BLaER1 (cell line): ENCODE results near the gene SPOCK3.
A peak's percentile ranks its signal among the peaks of the same experiment; 100 is the strongest.

Experiments used
- H3K27ac ChIP-seq: shearing (Covaris generic); formaldehyde crosslinking; 2 replicates; pipeline ENCODE4 v1.8.1; 2022
- H3K27me3 ChIP-seq: shearing (Covaris generic); formaldehyde crosslinking; 2 replicates; pipeline ENCODE4 v1.8.1; 2022
- H3K36me3 ChIP-seq: shearing (Covaris generic); formaldehyde crosslinking; 2 replicates; pipeline ENCODE4 v1.8.1; 2022
- H3K4me1 ChIP-seq: shearing (Covaris generic); formaldehyde crosslinking; 2 replicates; pipeline ENCODE4 v1.8.1; 2022
- H3K4me2 ChIP-seq: shearing (Covaris generic); formaldehyde crosslinking; 2 replicates; pipeline ENCODE4 v1.8.1; 2022
- H3K4me3 ChIP-seq: shearing (Covaris generic); formaldehyde crosslinking; 2 replicates; pipeline ENCODE4 v1.8.1; 2022
- H3K9ac ChIP-seq: shearing (Covaris generic); formaldehyde crosslinking; 2 replicates; pipeline ENCODE4 v1.8.1; 2022
- H3K9me3 ChIP-seq: shearing (Covaris generic); formaldehyde crosslinking; 2 replicates; pipeline ENCODE4 v1.8.1; 2022
- H4K20me1 ChIP-seq: shearing (Covaris generic); formaldehyde crosslinking; 2 replicates; pipeline ENCODE4 v1.8.1; 2022
- Cebpa-rat ChIP-seq: shearing (Covaris generic); IDR thresholded peaks from 2 replicates; pipeline ENCODE4 v1.8.1; 2022

The SPOCK3 gene

DNA sequence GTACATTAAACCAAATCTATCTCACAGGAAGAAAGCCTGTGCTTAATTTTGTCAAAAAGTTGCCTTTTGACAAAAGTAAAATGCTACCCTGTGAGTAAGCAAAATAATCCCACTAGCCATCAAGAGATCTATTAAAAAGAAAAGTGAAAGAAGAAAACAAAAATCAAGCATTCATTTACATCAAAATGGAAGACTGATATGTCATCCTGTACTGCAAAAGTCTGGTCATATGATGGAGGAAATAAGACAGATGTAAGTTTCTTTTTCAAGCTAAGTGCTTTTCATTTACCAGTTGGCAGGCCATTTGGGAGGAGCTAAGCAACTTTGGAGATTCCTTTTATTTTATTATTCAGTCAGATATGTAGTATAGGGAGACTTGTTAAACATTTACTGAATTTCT, 387.4 kb downstream of the SPOCK3 start:
- TF ChIP-seq Cebpa-rat: no peak
- Histone ChIP-seq H3K9ac (no peak overlapping the region), H3K27me3 (no peaks in the 10 kb centered on the region), H3K36me3 (no peaks in the 10 kb centered on the region), H4K20me1 (no peaks in the 10 kb centered on the region), H3K4me3 (no peak overlapping the region), H3K4me1 (no peaks in the 10 kb centered on the region), H3K9me3 (peaks cover 16% of the 10 kb centered on the region), H3K4me2 (no peak overlapping the region), H3K27ac (no peak overlapping the region)

DNA sequence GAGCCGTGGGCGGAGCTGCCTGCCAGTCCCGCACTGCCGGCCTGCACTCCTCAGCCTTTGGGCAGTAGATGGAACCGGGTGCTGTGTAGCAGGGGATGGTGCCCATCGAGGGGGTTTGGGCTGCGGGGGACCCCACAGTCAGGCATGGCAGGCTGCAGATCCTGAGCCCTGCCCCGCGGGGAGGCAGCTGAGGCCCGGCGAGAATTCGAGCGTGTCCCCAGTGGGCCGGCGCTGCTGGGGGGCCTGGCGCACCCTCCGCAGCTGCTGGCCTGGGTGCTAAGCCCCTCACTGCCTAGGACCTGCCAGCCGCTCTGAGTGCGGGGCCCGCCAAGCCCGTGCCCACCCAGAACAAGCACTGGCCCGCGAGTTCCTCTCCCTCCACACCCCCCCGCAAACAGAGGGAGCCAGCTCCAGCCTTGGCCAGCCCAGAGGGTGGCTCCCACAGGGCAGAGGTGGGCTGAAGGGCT, 391.5 kb downstream of the SPOCK3 start:
- H3K27me3 ChIP-seq: no peaks in the 10 kb centered on the region
- H3K4me2 ChIP-seq: no peak overlapping the region
- no peak for TF ChIP-seq Cebpa-rat
- H3K36me3 ChIP-seq: no peaks in the 10 kb centered on the region
- H3K27ac ChIP-seq: no peak overlapping the region
- peaks cover 20% of the 10 kb centered on the region for H3K4me1 ChIP-seq
- H3K9me3 ChIP-seq: peaks cover 22% of the 10 kb centered on the region
- no peak overlapping the region for H3K9ac ChIP-seq
- H3K4me3 ChIP-seq: no peak overlapping the region
- no peaks in the 10 kb centered on the region for H4K20me1 ChIP-seq

DNA sequence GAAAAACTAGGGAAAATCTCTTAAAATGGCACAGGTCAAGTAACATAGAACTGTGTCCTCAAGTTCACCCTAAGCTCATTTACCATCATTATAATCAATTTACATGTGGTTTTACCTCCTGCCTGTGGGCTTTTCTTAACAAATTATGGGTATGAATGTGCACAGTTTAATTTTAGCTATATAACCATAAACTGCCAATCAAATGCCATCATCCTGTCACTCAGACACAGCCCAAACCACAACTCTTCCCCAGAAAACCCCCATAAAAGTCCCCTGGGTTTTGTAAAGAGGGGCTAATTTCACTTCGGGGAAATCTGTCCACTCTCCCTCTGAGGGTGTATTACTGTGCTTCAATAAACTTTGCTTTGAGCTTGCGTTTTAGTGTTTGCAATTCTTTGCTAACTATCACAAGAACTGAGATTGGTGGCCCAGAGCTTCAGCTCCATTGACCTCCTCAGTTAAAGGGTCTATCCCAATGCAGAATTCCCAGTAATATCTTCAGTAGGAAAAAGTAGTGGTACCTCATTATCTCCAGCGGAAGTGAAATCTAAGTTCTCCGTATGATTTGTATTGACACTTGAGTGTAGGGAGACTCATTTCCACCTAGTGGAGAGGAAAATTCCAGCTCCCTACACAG, 394.6 kb downstream of the SPOCK3 start:
- peaks cover 24% of the 10 kb centered on the region for H3K9me3 ChIP-seq
- H3K27ac ChIP-seq: no peak overlapping the region
- no peak for TF ChIP-seq Cebpa-rat
- peak overlapping the region; percentile 72 for H3K4me2 ChIP-seq
- no peak overlapping the region for H3K9ac ChIP-seq
- H3K36me3 ChIP-seq: no peaks in the 10 kb centered on the region
- H3K27me3 ChIP-seq: no peaks in the 10 kb centered on the region
- no peaks in the 10 kb centered on the region for H4K20me1 ChIP-seq
- no peak overlapping the region for H3K4me3 ChIP-seq
- H3K4me1 ChIP-seq: peaks cover 20% of the 10 kb centered on the region

DNA sequence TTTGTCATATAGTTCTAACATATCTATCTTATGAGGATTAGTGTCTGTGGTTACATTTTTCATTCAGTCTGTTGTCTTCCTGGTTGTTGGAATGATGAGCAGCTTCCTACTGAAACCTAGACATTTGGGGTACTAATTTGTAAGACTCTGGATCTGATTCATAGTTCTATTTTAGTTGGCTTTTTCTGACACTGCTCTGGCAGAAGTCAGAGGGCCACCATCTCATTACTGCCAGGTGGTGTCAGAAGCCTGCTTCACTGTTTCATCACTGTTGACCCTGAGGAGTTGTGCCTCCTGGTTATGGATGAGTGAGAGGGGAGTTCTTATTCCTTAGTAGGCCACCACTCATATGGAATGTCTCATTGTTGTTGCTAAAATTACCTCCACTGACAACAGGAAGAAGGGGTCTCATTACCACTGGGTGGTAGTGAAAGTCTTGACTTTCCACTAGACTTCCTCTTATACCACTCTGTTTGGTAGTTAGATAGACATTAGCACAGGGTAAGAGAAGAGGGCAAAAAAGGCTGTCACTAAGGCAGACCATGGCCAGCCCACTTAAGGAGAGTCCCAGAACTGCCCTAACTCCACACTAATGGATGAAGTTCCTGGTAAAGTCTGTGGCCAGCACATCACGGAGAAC, 395.2 kb downstream of the SPOCK3 start:
- H3K4me3 ChIP-seq: no peak overlapping the region
- peaks cover 24% of the 10 kb centered on the region for H3K9me3 ChIP-seq
- H3K36me3 ChIP-seq: no peaks in the 10 kb centered on the region
- H3K27ac ChIP-seq: no peak overlapping the region
- TF ChIP-seq Cebpa-rat: no peak
- H3K9ac ChIP-seq: no peak overlapping the region
- peak overlapping the region; percentile 72 for H3K4me2 ChIP-seq
- H3K4me1 ChIP-seq: peaks cover 20% of the 10 kb centered on the region
- H3K27me3 ChIP-seq: no peaks in the 10 kb centered on the region
- H4K20me1 ChIP-seq: no peaks in the 10 kb centered on the region

DNA sequence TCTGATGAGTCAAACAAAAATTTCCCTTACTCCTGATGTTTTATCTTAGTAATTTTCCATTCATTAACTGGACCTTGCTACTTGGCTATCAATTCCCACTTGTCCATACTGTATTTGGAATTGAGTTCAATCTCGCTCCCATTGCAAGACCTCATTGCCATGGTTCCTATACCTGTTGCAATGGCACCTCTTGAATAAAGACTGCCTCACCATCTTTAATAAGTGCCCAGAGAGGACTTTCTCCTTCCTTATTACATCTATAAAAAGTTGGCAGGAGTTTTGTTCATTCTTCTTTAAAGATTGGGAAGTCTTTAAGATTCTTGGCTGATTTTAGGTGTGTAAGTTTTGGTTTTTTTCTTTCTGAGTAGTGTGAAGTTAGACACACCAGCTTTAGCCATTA, 397.4 kb downstream of the SPOCK3 start:
- peaks cover 7% of the 10 kb centered on the region; the same call in 1 of the 2 replicates for H3K9me3 ChIP-seq
- H3K4me3 ChIP-seq: no peak overlapping the region
- peaks cover 20% of the 10 kb centered on the region for H3K4me1 ChIP-seq
- no peak overlapping the region for H3K9ac ChIP-seq
- H3K36me3 ChIP-seq: no peaks in the 10 kb centered on the region
- no peak overlapping the region for H3K4me2 ChIP-seq
- no peaks in the 10 kb centered on the region for H3K27me3 ChIP-seq
- no peaks in the 10 kb centered on the region for H4K20me1 ChIP-seq
- H3K27ac ChIP-seq: no peak overlapping the region
- TF ChIP-seq Cebpa-rat: no peak

DNA sequence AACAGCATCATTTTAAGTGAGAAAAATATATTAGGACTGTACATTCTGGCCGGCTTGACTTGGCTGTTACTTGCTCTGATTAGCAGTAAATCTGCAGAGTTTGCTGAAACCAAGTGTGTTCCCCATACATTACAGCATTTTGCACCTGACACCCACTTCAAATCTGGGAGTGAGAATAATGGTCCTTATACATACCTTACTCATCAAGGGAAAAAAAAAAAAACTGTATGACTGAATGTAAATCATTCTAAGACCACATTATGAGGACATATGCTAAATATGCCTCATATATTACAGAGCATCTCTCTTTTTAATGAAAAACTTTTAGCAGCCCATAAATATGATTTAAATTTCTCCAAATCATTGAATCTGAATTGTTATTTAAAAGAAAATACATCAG, 406.7 kb downstream of the SPOCK3 start:
- TF ChIP-seq Cebpa-rat: no peak
- Histone ChIP-seq H3K4me3 (no peak overlapping the region), H3K9me3 (no peaks in the 10 kb centered on the region), H3K36me3 (no peaks in the 10 kb centered on the region), H3K27ac (no peak overlapping the region), H3K27me3 (no peaks in the 10 kb centered on the region), H3K4me2 (no peak overlapping the region), H3K4me1 (no peaks in the 10 kb centered on the region), H3K9ac (no peak overlapping the region), H4K20me1 (no peaks in the 10 kb centered on the region)

DNA sequence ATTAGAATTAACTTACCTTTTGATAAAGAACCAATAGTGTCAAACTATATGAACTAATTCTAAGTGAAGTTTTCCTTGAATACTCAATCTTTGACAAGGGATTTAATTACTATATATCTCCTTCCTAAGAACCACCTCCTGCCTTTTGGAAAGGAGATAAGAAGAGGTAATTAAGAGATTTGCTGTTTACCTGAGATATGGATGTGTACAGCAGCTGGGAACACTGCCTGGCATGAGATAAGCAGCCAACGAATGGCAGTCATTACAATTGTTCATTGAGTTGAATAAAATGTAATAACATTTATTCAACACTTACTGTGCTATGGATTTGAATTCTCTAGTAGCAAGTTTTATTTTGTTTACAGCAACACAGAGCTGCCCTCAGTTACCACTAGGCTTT, 407.1 kb downstream of the SPOCK3 start:
- Histone ChIP-seq H3K9ac (no peak overlapping the region), H3K36me3 (no peaks in the 10 kb centered on the region), H3K4me2 (no peak overlapping the region), H4K20me1 (no peaks in the 10 kb centered on the region), H3K9me3 (no peaks in the 10 kb centered on the region), H3K4me1 (no peaks in the 10 kb centered on the region), H3K4me3 (no peak overlapping the region), H3K27me3 (no peaks in the 10 kb centered on the region), H3K27ac (no peak overlapping the region)
- no peak for TF ChIP-seq Cebpa-rat

DNA sequence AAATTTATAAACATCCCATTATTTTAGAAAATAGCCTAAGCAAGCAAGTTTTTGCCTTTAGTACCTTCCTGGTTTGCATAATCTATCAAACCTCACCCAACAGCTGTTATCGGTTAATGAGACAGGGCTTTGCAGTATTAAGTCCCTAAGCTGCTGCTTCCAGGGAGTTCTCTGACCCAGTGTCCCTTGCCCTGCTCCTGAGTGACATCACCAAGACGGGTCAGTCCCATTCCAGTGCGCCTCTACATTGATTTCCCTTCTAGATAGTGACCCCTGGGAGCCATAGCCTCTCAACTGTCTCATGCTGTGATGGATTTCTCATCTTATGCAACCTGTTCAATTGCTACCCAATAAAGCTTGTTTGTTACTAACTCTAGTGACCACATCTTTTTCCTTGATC, 410.4 kb downstream of the SPOCK3 start:
- no peak overlapping the region for H3K27ac ChIP-seq
- H3K4me2 ChIP-seq: no peak overlapping the region
- H3K27me3 ChIP-seq: no peaks in the 10 kb centered on the region
- H3K9ac ChIP-seq: no peak overlapping the region
- H4K20me1 ChIP-seq: no peaks in the 10 kb centered on the region
- H3K4me1 ChIP-seq: no peaks in the 10 kb centered on the region
- H3K9me3 ChIP-seq: no peaks in the 10 kb centered on the region
- TF ChIP-seq Cebpa-rat: no peak
- no peaks in the 10 kb centered on the region for H3K36me3 ChIP-seq
- no peak overlapping the region for H3K4me3 ChIP-seq

DNA sequence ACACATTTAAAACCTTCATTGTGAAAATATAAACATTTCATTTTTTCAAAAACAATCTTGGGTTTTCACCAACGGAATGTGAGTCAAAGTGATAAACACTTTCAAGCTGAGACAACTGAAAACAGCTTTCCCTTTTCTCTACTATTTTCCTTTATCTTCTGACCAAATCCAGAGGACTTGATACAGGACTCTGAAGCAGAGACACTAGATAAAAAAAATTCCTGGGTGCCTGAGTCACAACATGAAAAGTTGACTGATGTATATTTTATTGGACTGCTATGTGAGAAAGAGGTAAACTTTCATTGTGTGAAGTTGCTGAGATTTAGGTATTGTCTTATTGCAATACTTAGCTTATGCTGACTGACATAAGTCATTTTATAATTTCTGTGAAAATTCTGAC, 411.2 kb downstream of the SPOCK3 start:
- TF ChIP-seq Cebpa-rat: no peak
- no peak overlapping the region for H3K4me3 ChIP-seq
- no peaks in the 10 kb centered on the region for H3K27me3 ChIP-seq
- H3K9ac ChIP-seq: no peak overlapping the region
- no peaks in the 10 kb centered on the region for H4K20me1 ChIP-seq
- H3K4me1 ChIP-seq: no peaks in the 10 kb centered on the region
- H3K27ac ChIP-seq: no peak overlapping the region
- H3K4me2 ChIP-seq: no peak overlapping the region
- H3K36me3 ChIP-seq: no peaks in the 10 kb centered on the region
- no peaks in the 10 kb centered on the region for H3K9me3 ChIP-seq

DNA sequence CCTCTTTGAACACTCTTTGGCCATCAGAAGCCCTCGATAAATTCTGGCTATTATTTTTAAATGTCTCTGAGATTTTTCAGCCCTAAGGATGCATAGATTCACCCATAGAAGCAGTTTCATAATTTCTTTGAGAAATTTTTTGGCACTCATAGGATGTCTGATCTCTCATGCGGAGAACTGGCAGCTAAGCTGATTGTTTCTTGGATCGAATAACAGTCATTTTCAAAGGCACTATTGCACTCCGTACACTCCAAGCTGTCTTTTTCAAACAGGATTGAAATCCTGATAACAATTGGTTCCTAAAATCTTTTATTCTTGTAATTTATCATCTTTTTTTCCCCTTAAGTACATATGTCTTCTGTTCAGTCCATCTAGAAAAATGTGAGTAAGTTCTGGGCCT, 411.9 kb downstream of the SPOCK3 start:
- Histone ChIP-seq H3K27me3 (no peaks in the 10 kb centered on the region), H3K4me1 (no peaks in the 10 kb centered on the region), H3K4me3 (no peak overlapping the region), H3K4me2 (no peak overlapping the region), H3K9ac (no peak overlapping the region), H4K20me1 (no peaks in the 10 kb centered on the region), H3K36me3 (no peaks in the 10 kb centered on the region), H3K27ac (no peak overlapping the region), H3K9me3 (no peaks in the 10 kb centered on the region)
- no peak for TF ChIP-seq Cebpa-rat
